Stimulated activated CD8-positive, alpha-beta memory T cell treated with anti-CD3 and anti-CD28 coated beads, Interleukin-4, amount 100 ng/mL, for 48 hours (primary cell): ENCODE results near the gene TGDS.
"Not testable (repeated sequence)": the region's sequence is repeated elsewhere in the genome, so short reads cannot be mapped to it uniquely, and the experiment has no call there.

Source experiments
- DNase-seq: peaks from one replicate; pipeline ENCODE4 v3.0.0-alpha.2; 2020

TGDS gene

DNA sequence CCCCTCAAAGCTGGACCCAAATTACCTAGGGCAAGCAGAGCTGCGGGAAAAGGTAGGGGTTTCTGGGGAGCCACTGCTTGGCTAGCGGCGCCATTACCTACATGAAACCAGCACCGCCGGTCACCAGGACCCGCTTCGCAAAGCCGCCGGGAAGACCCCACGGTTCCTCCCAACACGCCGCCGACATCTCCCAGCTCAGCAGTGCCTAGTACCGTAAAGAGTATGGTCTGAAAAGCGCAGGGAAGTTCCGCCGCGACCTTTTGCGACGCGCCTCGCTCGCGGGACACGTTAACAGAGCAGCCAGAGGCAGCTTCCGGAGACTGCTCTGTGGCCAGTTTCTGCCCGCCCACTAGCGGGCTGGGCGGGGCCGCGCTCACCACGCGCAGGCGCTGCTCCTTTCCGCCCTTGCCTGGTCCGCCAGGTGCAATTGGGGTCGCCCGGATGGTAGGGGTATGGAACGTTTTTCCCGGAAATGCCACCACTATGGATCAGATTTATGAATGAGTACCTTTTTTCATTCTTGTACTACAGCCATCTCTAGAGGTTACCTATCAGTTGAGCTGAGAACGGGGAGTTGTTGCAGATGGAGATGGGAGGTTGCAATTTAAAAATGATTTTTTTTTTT is at the start of gene TGDS:
TSS of gene TGDS (minus strand) at position 203 of the 625 bp plus-strand sequence. CDS start at position 187, 16 bp downstream.
- peak; percentile 91 for DNase-seq

DNA sequence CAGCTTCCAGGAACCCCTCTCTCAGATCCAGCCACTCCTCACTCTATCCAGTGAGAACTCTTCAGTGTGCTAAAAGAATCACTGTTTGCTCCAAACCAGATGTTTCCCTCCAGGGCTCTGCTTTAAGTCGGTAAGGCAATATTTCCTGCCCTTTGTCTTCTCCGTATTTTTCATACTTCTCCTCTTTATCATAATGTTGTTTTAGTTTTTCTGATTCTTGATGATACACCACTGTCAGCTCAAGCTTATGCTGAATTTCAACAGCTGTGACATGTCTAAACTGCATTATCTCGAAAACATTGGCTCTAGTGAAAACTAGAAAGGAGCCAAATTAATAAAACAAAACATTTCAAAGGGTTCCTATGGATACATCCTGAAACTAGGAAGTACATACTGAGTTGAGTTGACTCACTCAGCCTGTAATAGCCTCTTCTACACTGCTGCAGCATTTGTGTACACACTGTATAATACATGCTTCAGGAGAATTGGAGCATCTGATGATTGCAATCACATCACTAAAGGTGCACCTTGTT is 45.5 kb upstream of the TGDS start:
- DNase-seq = no peak

GRCh38 chr13:94640721-94641120 is 44.8 kb upstream of the TGDS start:
- DNase-seq = no peak

- not testable (repeated sequence) for DNase-seq
Observed at GRCh38 chr13:94637677-94638076, 41.7 kb upstream of the TGDS start.

GRCh38 chr13:94636942-94637578 is 41.1 kb upstream of the TGDS start:
- DNase-seq = no peak

DNA sequence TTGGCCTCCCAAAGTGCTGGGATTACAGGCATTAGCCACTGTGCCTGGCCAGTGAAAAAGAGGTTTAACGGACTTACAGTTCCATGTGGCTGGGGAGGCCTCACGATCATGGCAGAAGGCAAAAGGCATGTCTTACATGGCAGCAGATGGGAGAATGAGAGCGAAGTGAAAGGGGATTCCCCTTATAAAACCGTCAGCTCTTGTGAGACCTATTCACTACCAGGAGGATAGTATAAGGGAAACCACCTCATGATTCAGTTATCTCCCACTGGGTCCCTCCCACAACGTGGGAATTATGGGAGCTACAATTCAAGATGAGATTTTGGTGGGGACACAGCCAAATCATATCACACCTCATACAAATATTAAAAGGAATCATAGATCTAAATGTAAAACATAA is 40.1 kb upstream of the TGDS start:
- not testable (repeated sequence) for DNase-seq

- no peak for DNase-seq
Observed at GRCh38 chr13:94632226-94632980, 36.5 kb upstream of the TGDS start.

DNA sequence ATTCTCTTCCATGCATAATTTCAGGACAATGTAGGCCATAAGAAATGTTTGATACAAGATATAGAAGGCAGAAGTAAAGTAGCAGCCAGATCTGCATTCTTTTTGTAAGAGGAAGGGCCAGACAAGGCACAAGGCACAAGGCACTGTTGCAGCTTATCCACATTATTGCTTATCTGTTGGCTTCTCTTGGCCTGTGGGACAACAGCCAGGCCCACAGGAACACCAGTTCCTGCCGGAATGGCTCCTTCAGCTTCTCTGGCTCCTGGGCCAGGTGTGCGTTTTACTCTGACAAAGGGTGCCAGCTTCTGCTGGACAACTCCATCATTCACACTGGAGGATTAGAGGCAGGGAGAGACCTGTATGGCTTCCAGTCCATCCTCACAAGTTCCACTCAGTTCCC is 34.9 kb upstream of the TGDS start:
- no peak for DNase-seq

GRCh38 chr13:94623316-94623715 is 27.4 kb upstream of the TGDS start:
- no peak for DNase-seq

- no peak for DNase-seq
Observed at GRCh38 chr13:94622344-94622743, 26.4 kb upstream of the TGDS start.

DNA sequence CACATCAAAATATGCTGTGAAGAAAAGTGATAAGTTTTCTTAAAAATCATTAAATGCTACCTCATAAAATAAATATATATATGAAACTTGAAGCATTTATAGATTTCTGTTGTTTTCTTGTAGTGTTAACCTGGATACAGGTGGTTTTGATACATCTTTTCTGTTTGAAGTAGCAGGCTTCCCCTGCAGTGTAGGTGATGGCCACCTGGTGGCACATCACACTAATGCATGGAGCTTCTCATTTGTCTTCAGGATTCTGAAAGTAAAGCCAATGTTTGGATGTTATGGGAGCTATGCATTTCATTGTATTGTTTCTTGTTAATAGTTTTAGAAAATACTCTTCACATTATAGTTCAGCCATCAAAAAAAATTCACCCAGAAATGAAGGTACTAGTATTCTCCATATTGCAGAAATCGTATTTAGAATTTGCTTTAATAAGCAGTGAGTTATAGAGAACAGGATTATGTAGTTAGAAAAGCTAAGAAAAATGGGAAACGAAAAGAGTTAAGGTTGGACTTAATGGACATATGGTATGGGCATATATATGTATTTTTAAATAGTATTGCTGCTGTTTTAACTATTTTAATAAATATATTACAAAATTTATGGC is 24.4 kb upstream of the TGDS start:
- DNase-seq = no peak

GRCh38 chr13:94617389-94618000 is 21.5 kb upstream of the TGDS start:
- DNase-seq = no peak

DNA sequence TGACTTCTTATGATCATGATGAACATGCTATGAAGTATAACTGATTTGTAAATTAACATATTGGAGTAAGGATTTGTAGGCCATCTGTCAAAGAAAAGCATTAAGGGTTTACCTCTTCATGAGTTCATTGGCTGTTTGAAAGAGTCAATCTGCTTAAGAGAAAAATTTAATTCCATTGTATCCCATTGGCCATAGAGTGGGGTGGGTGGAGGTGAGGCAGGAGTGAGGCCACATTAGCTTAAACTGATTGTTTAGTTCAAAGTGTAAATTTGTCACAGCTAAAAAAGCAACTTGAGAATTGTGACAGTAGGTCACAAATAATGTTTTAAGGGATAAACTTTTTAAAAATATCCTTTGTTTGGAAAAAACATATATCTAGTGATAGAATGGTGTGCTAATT is 17.1 kb upstream of the TGDS start:
- no peak for DNase-seq

GRCh38 chr13:94612050-94612449 is 16.1 kb upstream of the TGDS start:
- no peak for DNase-seq

DNA sequence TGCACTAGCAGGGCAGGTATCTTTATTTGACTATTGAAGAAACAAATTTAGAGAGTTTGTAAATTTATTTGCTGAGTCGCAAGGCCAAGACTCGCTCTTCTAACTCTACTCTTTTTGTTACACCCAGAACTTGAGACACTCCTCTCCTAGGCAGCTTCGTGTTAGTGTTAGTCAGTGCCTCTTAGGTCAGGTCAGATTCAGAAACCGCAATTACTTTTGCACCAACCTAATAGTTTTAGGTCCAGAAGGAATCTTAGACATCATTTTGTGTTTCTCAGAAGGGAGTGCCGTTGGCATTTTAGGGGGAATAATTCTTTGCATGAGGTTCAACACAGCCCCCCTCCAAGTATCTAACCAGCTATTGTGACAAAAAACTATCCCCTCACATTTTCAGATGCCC is 14.5 kb upstream of the TGDS start:
- no peak for DNase-seq

DNA sequence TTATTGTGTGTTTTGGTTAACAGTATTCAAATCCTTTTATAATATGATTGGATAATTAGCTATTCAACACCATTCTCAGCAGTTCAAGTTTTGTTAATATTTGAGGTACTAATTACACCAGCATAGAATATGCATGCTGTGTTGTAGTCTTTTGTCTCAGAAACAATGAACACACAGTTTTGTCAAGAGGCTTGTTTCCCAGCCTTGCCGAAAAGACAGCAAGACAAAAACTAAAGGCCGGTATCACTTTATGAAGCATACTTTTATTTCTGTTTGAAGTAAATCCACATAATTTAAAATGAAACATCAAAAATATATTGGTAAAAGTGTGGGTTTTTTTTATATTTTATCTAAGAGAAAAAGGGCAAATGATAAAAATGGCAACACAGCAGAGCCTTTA is 13.2 kb upstream of the TGDS start:
- DNase-seq = no peak

- no peak for DNase-seq
Observed at GRCh38 chr13:94608586-94608985, 12.6 kb upstream of the TGDS start.

- no peak for DNase-seq
Observed at GRCh38 chr13:94607939-94608338, 12.0 kb upstream of the TGDS start.

DNA sequence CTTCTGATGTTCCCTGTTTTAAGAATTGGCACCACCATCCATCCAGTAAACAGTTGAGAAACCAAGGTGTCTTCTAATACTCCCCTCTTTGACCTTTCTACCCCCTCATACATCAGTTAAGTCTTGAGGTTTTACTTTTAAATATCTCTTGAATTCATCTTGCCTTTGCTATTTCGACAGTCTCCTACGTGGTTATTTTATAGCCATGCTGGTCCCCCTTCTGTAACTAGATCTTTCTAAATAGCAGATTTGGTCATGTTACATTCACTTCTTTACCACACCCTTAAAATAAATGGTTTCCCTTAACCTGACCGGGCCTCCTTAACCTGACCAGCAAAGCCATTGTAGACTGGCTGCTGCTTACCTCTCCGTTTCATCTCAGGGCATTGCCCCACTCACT is 11.1 kb upstream of the TGDS start:
- DNase-seq = no peak

GRCh38 chr13:94602467-94602866 is 6.5 kb upstream of the TGDS start:
- no peak for DNase-seq

- peak; percentile 90 for DNase-seq
Observed at GRCh38 chr13:94601446-94602431, 5.8 kb upstream of the TGDS start, which contains the start of gene GPR180. TSS of gene GPR180 (plus strand) at chr13:94601857. CDS start at chr13:94601928, 71 bp downstream.

- no peak for DNase-seq
Observed at GRCh38 chr13:94599877-94600276, 3.9 kb upstream of the TGDS start.
